Measurements from ENCODE around the gene ITGB7.

Gene ITGB7

DNA sequence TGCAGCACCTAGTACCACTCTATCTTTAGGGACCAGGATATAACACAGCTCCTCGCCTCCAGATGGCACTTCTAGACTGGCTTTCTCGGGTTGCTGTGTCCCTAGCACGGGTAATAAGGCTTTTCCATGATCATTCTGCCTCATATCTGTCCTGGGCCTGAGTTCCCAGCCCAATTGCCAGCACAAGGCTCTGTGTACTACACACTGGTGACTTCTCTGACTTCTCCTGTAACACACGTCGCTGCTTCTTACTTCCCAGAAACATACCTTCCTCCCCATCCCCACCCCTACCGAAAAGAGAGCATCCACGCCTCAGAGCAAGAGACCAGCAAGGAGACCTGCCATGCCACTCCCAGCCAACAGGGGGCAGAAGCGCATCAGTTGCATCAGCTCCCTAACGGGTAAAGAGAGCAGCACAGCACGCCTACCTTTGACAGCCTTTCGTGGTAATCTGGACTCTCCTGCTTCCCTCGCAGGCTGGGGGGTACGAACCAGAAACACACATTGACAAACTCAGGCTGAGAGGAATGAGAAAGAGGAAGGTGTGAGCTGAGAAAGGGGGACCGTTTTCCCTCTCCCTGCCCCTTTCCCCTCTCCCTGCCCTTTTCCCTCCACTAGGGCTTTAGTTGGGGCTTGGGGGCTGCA, 47.7 kb downstream of the ITGB7 start:
- H3K4me3 ChIP-seq (ENCODE audit: low read depth in 1 of 2, low read length in 1 of 2) = no peak overlapping the region
- H3K27me3 ChIP-seq = no peaks in the 10 kb centered on the region
- no peaks in the 10 kb centered on the region for H3K4me1 ChIP-seq (ENCODE audit: control insufficient read depth in 1 of 2, insufficient read depth in 1 of 2, low read depth in 1 of 2, low read length in 1 of 2)
- TF ChIP-seq, protein P1, sequence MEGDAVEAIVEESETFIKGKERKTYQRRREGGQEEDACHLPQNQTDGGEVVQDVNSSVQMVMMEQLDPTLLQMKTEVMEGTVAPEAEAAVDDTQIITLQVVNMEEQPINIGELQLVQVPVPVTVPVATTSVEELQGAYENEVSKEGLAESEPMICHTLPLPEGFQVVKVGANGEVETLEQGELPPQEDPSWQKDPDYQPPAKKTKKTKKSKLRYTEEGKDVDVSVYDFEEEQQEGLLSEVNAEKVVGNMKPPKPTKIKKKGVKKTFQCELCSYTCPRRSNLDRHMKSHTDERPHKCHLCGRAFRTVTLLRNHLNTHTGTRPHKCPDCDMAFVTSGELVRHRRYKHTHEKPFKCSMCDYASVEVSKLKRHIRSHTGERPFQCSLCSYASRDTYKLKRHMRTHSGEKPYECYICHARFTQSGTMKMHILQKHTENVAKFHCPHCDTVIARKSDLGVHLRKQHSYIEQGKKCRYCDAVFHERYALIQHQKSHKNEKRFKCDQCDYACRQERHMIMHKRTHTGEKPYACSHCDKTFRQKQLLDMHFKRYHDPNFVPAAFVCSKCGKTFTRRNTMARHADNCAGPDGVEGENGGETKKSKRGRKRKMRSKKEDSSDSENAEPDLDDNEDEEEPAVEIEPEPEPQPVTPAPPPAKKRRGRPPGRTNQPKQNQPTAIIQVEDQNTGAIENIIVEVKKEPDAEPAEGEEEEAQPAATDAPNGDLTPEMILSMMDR (IDR thresholded peaks at IDR 0.05) = peak; percentile 95
- peaks cover 38% of the 10 kb centered on the region for H3K36me3 ChIP-seq
- no peak overlapping the region for H3K27ac ChIP-seq
- H3K9me3 ChIP-seq = no peaks in the 10 kb centered on the region

DNA sequence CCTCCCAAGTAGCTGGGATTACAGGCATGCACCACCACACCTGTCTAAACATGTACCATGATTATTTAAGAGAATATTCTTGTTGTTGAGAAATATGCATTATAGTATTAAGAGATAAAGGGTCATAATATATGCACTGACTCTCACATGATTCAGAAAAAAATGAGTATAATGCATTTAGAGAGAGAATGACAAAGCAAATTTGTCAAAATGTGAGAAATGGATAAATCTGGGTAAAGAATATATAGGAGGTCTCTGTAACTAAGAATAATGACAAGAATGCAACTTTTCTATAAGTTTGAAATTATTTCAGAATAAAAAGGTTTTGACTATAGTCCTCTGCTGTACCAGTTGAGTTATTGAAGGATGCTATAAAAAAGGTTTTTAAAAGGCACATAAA, 54.7 kb downstream of the ITGB7 start:
- no peaks in the 10 kb centered on the region for H3K27me3 ChIP-seq
- no peak overlapping the region for H3K27ac ChIP-seq
- H3K4me3 ChIP-seq (ENCODE audit: low read depth in 1 of 2, low read length in 1 of 2) = no peak overlapping the region
- H3K9me3 ChIP-seq = no peaks in the 10 kb centered on the region
- TF ChIP-seq, protein P1 (IDR thresholded peaks at IDR 0.05) = no peak
- peaks cover 6% of the 10 kb centered on the region for H3K36me3 ChIP-seq
- no peaks in the 10 kb centered on the region for H3K4me1 ChIP-seq (ENCODE audit: control insufficient read depth in 1 of 2, insufficient read depth in 1 of 2, low read depth in 1 of 2, low read length in 1 of 2)

DNA sequence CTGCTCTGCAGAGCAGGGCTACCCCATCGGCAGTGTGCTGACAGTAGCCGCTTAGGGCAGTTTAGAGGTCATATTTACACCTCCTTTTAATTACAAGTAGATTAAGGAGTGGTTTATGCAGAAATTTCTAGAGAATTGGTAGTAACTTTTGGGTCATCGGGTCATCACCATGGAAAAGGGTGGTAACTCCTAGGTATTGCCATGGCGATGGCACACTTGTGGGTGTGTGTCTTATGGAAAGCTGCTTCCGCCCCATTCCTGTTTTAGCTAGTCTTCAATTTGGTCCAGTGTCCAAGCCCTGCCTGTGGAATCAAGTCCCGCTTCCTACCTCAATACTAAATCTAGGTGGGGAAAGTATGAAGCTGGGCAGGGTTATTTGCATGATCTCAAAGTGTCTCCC, 56.0 kb downstream of the ITGB7 start:
- H3K27ac ChIP-seq = no peak overlapping the region
- TF ChIP-seq, protein P1 (IDR thresholded peaks at IDR 0.05) = no peak

DNA sequence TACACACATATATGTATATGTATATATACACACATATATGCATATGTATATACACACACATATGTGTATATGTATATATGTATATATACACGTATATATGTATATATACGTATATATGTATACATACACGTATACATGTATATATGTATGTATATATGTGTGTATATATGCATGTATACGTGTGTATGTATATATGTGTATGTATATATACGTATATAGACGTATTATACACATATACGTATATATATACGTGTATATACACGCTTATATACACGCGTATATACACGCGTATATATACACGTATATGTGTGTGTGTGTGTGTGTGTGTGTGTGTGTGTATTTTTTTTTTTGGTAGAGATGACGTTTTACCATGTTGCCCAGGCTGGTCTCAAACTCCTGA, 59.4 kb downstream of the ITGB7 start:
- TF ChIP-seq, protein P1 (IDR thresholded peaks at IDR 0.05) = no peak
- H3K27ac ChIP-seq = no peak overlapping the region
- no peak overlapping the region for H3K4me3 ChIP-seq (ENCODE audit: low read depth in 1 of 2, low read length in 1 of 2)
- H3K27me3 ChIP-seq = no peaks in the 10 kb centered on the region
- H3K9me3 ChIP-seq = no peaks in the 10 kb centered on the region
- H3K4me1 ChIP-seq (ENCODE audit: control insufficient read depth in 1 of 2, insufficient read depth in 1 of 2, low read depth in 1 of 2, low read length in 1 of 2) = no peaks in the 10 kb centered on the region
- H3K36me3 ChIP-seq = no peaks in the 10 kb centered on the region

More for the DNA sequence above, 56.0 kb downstream of the ITGB7 start:
- no peaks in the 10 kb centered on the region for H3K27me3 ChIP-seq
- H3K4me3 ChIP-seq (ENCODE audit: low read depth in 1 of 2, low read length in 1 of 2) = no peak overlapping the region
- no peaks in the 10 kb centered on the region for H3K4me1 ChIP-seq (ENCODE audit: control insufficient read depth in 1 of 2, insufficient read depth in 1 of 2, low read depth in 1 of 2, low read length in 1 of 2)
- H3K36me3 ChIP-seq = no peaks in the 10 kb centered on the region
- no peaks in the 10 kb centered on the region for H3K9me3 ChIP-seq

DNA sequence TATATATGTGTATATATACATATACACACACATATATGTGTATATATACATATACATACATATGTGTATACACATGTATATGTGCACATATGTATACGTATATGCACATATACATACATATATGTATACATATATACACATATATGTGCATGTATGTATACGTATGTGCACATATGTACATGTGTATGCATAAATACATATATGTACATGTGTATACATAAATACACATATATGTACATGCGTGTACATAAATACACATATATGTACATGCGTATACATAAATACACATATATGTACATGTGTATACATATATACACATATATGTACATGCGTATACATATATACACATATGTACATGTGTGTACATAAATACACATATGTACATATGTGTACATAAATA, 59.9 kb downstream of the ITGB7 start:
- Histone ChIP-seq H3K36me3 (no peaks in the 10 kb centered on the region), H3K9me3 (no peaks in the 10 kb centered on the region), H3K27ac (no peak overlapping the region), H3K4me1 (ENCODE audit: control insufficient read depth in 1 of 2, insufficient read depth in 1 of 2, low read depth in 1 of 2, low read length in 1 of 2) (no peaks in the 10 kb centered on the region), H3K4me3 (ENCODE audit: low read depth in 1 of 2, low read length in 1 of 2) (no peak overlapping the region), H3K27me3 (no peaks in the 10 kb centered on the region)
- TF ChIP-seq, protein P1 (IDR thresholded peaks at IDR 0.05) = no peak
